ENCODE data around the gene DNAAF1.

DNAAF1 gene

GRCh38 chr16:84184775-84185174 lies 39.7 kb downstream of the DNAAF1 start:
- Histone ChIP-seq H3K4me2 (ENCODE audit: low read length) (0 out of 2 replicates have a peak overlapping the region, but pooled peaks have one; percentile 91), H3K36me3 (ENCODE audit: control insufficient read depth, low read length) (peaks cover 47% of the 10 kb centered on the region), H4K20me1 (ENCODE audit: control insufficient read depth, insufficient read depth, low read depth, low read length) (no peaks in the 10 kb centered on the region), H3K9me3 (ENCODE audit: control insufficient read depth, insufficient read depth, low read length) (no peaks in the 10 kb centered on the region), H3K9me2 (replicated peaks; ENCODE audit: control insufficient read depth, low read length) (no peaks in the 10 kb centered on the region), H3K27ac (ENCODE audit: low read depth, low read length) (no peak overlapping the region), H3F3A (ENCODE audit: control insufficient read depth, insufficient read depth) (no peaks in the 10 kb centered on the region), H3K4me1 (ENCODE audit: control insufficient read depth, low read length) (peaks cover 16% of the 10 kb centered on the region), H3K79me2 (ENCODE audit: control insufficient read depth, low read length) (peaks cover 45% of the 10 kb centered on the region), H3K27me3 (ENCODE audit: control insufficient read depth, low read length) (no peaks in the 10 kb centered on the region), H3K4me3 (ENCODE audit: low read length) (no peak overlapping the region)
- TF ChIP-seq, protein P1, sequence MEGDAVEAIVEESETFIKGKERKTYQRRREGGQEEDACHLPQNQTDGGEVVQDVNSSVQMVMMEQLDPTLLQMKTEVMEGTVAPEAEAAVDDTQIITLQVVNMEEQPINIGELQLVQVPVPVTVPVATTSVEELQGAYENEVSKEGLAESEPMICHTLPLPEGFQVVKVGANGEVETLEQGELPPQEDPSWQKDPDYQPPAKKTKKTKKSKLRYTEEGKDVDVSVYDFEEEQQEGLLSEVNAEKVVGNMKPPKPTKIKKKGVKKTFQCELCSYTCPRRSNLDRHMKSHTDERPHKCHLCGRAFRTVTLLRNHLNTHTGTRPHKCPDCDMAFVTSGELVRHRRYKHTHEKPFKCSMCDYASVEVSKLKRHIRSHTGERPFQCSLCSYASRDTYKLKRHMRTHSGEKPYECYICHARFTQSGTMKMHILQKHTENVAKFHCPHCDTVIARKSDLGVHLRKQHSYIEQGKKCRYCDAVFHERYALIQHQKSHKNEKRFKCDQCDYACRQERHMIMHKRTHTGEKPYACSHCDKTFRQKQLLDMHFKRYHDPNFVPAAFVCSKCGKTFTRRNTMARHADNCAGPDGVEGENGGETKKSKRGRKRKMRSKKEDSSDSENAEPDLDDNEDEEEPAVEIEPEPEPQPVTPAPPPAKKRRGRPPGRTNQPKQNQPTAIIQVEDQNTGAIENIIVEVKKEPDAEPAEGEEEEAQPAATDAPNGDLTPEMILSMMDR (IDR thresholded peaks at IDR 0.05; ENCODE audit: low read depth, low read length, poor library complexity, severe bottlenecking) = no peak
- no peak for TF ChIP-seq EZH2phosphoT487 (IDR thresholded peaks at IDR 0.05; ENCODE audit: borderline replicate concordance, low read length)

GRCh38 chr16:84186685-84187437 lies 41.8 kb downstream of the DNAAF1 start, which contains the start of gene TAF1C:
Gene TAF1C (minus strand): TSS chr16:84187057. CDS start chr16:84184988, 2,069 bp downstream.
- peaks cover 45% of the 10 kb centered on the region for H3K79me2 ChIP-seq (ENCODE audit: control insufficient read depth, low read length)
- TF ChIP-seq, protein P1 (IDR thresholded peaks at IDR 0.05; ENCODE audit: low read depth, low read length, poor library complexity, severe bottlenecking) = peak; percentile 93
- TF ChIP-seq EZH2phosphoT487 (IDR thresholded peaks at IDR 0.05; ENCODE audit: borderline replicate concordance, low read length) = no peak
- no peaks in the 10 kb centered on the region for H3F3A ChIP-seq (ENCODE audit: control insufficient read depth, insufficient read depth)
- peak within 1 kb of the TSS; percentile 33 for H3K27ac ChIP-seq (ENCODE audit: low read depth, low read length)
- H3K9me2 ChIP-seq (replicated peaks; ENCODE audit: control insufficient read depth, low read length) = no peaks in the 10 kb centered on the region
- H3K4me1 ChIP-seq (ENCODE audit: control insufficient read depth, low read length) = peaks cover 16% of the 10 kb centered on the region
- H3K4me2 ChIP-seq (ENCODE audit: low read length) = peak within 1 kb of the TSS; percentile 91
- H4K20me1 ChIP-seq (ENCODE audit: control insufficient read depth, insufficient read depth, low read depth, low read length) = no peaks in the 10 kb centered on the region
- H3K27me3 ChIP-seq (ENCODE audit: control insufficient read depth, low read length) = no peaks in the 10 kb centered on the region
- peaks cover 31% of the 10 kb centered on the region for H3K36me3 ChIP-seq (ENCODE audit: control insufficient read depth, low read length)
- peak within 1 kb of the TSS; percentile 85 for H3K4me3 ChIP-seq (ENCODE audit: low read length)
- H3K9me3 ChIP-seq (ENCODE audit: control insufficient read depth, insufficient read depth, low read length) = no peaks in the 10 kb centered on the region

GRCh38 chr16:84190731-84191388 lies 45.8 kb downstream of the DNAAF1 start, which contains the start of gene ADAD2:
Gene ADAD2 (plus strand): TSS chr16:84191157. CDS start chr16:84191231, 74 bp downstream.
- no peaks in the 10 kb centered on the region for H3K9me3 ChIP-seq (ENCODE audit: control insufficient read depth, insufficient read depth, low read length)
- H3K4me3 ChIP-seq (ENCODE audit: low read length) = no peak within 1 kb of the TSS
- TF ChIP-seq, protein P1 (IDR thresholded peaks at IDR 0.05; ENCODE audit: low read depth, low read length, poor library complexity, severe bottlenecking) = no peak
- no peak for TF ChIP-seq EZH2phosphoT487 (IDR thresholded peaks at IDR 0.05; ENCODE audit: borderline replicate concordance, low read length)
- H3K4me1 ChIP-seq (ENCODE audit: control insufficient read depth, low read length) = peaks cover 27% of the 10 kb centered on the region
- no peak within 1 kb of the TSS for H3K4me2 ChIP-seq (ENCODE audit: low read length)
- H3K9me2 ChIP-seq (replicated peaks; ENCODE audit: control insufficient read depth, low read length) = no peaks in the 10 kb centered on the region
- no peaks in the 10 kb centered on the region for H4K20me1 ChIP-seq (ENCODE audit: control insufficient read depth, insufficient read depth, low read depth, low read length)
- no peaks in the 10 kb centered on the region for H3F3A ChIP-seq (ENCODE audit: control insufficient read depth, insufficient read depth)
- H3K27ac ChIP-seq (ENCODE audit: low read depth, low read length) = no peak within 1 kb of the TSS
- H3K36me3 ChIP-seq (ENCODE audit: control insufficient read depth, low read length) = no peaks in the 10 kb centered on the region; the same call in 1 of the 2 replicates
- peaks cover 13% of the 10 kb centered on the region for H3K79me2 ChIP-seq (ENCODE audit: control insufficient read depth, low read length)
- H3K27me3 ChIP-seq (ENCODE audit: control insufficient read depth, low read length) = no peaks in the 10 kb centered on the region
